ENCODE data around the gene S100A7.
A peak's percentile ranks its signal among the peaks of the same experiment; 100 is the strongest.
"Not testable (repeated sequence)": the region's sequence is repeated elsewhere in the genome, so short reads cannot be mapped to it uniquely, and the experiment has no call there.

The S100A7 gene

DNA sequence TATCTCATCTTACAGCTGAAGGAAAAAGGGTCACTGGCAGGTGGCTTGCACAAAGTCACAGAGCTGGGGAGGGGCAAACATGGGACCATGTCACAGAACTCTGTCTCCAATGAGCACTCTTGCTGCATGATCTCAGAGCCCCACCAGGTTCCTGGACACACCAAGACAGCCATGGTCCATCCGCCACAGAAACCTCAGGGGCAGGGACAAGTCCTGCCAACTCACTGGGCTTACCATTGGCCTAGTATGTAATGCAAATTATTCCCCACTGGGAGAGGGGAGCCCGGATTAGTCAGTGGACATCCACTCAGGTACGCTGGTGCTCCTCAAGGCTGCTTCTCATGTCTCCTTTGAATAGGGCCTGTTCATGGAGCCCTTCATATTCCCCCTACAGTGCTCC is 29.9 kb downstream of the S100A7 start:
- no peak for DNase-seq (ENCODE audit: low spot score)

DNA sequence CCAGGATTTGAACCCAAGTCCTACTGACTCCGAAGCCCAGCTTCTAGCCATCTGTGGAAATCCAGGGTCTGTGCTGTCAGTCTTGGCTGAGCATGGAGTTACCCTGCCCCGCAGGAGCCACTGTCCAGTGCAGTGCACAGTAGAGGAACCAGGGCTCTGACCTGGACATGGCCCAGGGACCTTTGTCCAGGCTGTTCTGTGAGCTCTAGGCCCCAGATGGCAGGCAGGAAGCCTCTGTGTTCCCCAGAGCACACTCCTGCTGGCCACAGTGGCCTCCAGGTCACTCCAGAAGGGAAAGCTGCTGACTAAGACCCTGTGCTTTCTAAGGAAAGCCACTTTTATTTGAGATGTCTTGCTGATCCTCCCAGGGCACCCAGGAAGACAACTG is 30.3 kb downstream of the S100A7 start:
- DNase-seq (ENCODE audit: low spot score), result no peak

DNA sequence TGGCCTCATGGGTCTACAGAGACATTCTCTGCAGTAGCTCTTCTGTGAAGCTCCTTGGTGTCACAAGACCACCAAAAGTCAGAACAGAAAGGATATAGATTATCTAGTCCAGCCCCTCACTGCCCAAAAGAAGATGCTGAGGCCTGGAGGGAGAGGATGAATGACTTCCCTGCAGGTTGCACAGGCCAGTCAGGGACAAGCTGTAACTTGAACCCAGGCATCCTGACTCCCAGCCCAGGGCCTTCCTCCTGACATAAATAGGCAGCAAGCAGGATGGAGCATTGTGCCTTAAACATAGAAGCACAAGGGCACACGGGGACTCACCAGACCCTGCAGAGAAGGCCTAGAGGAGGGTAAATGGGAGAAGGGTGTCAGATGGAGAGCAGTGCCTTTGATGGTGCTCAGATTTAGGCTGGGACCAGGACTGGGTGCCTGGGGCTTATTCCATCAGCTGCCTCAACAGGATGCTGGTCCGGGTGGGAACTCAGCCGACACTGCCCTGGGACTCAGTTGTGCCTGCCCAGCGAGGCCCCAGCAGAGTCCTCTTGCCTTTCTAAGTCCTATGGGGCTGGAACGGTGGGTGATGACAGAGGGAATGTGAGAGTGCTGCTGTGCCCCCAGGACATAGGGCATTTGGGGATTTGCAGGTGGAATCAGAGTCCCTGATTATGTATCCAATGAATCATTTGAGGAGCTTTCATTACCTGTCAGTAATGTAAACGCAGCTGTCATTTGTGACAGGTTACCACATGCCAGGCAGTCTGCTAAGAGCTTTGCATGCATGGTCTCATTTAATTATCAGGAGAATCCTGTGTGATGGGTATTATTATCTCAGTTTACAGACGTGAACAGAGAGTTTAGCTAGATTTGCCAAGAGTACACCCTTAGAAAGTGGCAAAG is 30.9 kb downstream of the S100A7 start:
- no peak for DNase-seq (ENCODE audit: low spot score)

DNA sequence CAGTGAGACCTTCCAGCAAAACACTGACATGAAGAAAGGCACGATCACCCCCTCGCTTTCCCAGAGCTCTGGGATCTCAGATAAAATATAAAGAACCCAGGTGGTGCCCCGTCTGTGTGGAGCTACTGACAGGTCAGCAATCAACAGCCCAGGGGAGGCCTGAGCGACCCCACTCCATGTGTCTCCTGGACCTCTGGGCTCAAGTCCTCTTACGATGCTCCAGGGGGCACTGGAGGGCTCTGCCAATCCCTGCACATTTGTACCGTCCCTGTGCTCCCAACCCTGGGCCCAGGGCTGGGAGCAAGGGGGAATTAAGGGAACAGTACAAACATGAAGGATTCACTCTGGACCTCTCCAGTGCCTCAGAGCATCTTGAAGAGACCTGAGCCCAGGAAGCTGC is 31.7 kb downstream of the S100A7 start:
- no peak for DNase-seq (ENCODE audit: low spot score)

DNA sequence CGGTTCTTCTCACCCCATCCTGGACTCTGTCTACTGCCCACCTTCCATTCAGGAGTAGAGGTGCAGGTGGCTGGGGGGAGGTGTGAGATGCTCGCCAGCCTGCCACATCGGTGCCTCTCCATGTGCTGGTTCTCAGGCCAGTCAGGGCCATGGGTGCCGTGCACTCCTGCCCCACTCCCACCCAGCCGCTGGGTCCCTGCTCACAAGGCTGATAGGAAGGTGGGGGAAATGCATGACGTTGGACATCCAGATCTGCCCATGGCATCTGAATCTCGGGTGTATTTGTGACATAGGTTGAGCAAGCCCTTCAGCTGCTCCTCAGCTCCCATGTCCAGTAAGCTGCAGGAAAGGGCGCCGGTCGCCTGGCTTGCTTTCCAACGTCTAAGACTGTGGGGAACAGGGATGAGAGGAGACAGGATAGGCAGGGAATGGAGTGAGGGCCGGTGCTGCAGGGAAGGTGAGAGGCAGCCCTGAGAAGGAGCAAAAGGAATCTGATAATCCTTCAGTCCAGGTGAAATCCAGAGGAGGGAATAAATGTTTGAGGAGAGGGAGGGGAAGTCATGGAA is 32.3 kb downstream of the S100A7 start:
- no peak for DNase-seq (ENCODE audit: low spot score)

DNA sequence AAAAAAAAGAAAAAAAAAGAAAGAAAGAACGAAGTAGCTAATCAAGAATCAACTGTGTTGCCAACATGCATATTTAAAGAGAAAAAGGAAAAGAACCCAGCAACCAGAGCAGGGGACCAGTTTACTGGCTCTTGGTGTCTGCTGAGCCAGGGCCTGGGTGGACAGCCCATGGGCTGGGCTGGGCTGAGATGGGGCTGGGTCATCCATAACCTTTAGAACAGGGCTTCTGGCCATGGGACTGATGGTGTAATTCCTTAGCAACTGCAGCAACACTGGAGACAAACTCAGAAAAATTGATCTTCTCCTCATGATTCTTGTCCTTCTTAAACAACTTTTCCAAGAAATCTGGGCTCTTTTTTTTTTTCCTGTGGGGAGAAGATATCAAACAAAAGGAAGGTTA is 33.6 kb downstream of the S100A7 start:
- no peak for DNase-seq (ENCODE audit: low spot score)

DNA sequence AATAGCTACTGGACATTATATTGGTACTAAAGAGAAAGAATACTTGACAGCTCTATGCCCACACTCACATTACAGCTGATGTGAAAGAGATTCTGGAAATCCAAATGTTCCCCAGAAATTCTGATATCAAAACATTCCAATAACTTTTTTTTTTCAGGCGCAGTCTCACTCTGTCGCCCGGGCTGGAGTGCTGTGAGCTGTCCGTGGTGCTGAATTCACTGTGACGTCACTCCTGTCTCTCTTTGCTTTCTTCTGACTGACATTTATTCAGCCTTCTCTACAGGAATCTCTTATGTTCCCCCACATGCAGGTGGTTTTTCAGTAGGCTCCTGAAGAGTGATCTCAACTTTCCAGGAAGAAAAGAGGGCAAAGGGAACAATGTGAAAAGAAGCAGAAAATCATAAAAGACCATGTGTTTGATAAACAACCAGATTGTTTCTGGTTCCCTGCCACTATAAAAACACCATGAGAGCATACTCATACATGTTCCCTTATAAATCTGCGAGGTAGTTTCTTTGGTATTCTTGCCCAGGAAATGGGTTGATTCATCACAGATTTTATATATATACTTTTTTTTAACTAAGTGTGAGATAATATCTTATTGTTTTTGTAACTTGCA is 37.9 kb downstream of the S100A7 start:
- peak; percentile 55 for DNase-seq (ENCODE audit: low spot score)

DNA sequence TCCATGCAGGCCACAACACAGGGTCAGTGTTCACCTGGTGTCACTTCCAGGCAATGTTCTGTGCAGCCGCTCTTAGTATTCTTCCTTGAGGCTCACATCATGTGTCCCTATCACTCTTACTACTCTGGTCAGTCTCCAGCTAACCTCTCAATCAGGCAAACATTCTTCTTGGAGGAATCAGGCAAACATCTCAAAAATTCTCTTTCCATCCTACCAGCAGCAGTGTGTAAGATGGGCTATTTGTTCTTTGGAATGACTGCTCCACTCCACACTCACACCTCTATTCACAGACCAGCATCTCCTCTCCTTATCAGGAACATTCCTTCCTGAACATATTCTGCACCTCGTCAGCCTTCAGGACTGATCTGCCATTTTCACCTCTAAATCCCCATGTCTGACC is 40.1 kb downstream of the S100A7 start:
- no peak for DNase-seq (ENCODE audit: low spot score)

DNA sequence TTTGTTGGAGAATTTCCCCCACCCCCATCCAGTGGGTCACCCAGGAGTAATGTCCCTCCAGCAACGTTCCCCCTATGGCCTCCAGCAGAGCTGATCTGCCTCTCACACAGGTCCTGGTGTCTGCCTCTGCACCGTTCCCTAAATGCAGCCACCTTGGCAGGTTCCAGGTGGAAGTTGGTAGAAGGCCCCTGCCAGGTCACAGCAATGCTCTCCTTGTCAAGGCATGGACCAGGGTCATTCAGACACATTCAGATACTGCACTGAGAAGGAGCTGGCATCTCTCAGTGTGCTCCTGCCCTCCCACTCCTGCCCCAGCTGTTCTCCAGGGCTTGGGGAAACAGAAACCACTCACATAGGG is 41.0 kb downstream of the S100A7 start:
- DNase-seq (ENCODE audit: low spot score), result not testable (repeated sequence)

DNA sequence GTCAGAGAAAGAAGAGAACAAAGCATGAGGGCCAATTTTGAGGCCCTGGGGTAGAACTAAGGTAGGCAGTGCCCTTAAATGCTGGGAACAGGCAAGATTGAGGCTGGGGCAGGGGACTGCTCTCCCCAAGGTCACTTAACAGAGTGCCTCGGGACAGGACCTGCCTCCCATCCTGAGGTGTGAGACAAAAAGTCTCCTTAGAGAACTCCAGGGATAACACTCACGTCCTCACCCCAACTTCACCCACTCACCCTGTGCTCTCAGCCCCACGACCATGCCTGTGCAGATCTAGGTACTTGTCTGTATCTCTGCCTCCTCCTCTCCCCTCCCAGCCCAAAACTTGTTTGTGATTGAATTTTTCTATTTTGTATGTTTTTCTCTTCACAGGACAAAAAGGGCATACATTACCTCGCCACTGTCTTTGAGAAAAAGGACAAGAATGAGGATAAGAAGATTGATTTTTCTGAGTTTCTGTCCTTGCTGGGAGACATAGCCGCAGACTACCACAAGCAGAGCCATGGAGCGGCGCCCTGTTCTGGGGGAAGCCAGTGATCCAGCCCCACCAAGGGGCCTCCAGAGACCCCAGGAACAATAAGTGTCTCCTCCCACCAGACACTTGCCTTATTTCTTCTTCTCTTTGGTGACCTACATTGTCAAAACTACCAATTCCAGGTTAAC is 41.6 kb downstream of the S100A7 start:
- not testable (repeated sequence) for DNase-seq (ENCODE audit: low spot score)

DNA sequence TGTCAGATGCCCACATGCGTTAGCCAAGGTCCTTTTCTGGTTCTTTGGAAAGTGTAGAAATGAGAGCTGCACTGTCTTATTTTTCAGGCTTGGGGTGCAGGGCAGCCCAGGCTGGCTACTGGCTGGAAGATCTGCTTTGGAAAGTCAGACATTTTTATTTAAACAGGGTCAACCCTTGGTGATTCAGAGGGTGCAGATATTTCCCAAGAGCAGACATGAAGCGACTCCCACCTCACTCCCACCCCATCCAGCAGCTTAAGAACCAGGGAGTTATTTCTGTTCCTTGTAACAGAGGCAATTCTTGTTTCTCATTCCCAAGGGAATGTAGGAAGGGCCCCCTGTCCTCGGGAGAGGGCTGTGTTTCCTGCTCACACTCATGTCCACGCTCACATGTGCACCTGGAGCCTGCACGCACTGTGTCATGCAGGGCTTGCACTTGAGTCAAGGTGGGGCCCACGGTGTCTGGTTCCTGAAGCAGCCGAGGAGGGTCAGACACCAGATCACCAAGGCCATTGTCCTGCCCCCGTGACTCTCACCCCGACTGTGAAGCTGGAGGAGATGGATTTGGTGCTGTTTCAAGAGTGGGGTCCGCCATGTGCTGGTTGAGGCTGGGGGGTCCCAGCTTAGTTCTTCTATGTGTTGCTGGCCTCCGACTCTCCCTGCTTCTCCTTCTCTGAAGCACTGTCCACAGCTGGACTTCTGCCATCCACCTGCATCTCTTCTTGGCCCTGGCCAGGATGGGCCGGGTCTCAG is 43.1 kb downstream of the S100A7 start:
- DNase-seq (ENCODE audit: low spot score), result no peak

DNA sequence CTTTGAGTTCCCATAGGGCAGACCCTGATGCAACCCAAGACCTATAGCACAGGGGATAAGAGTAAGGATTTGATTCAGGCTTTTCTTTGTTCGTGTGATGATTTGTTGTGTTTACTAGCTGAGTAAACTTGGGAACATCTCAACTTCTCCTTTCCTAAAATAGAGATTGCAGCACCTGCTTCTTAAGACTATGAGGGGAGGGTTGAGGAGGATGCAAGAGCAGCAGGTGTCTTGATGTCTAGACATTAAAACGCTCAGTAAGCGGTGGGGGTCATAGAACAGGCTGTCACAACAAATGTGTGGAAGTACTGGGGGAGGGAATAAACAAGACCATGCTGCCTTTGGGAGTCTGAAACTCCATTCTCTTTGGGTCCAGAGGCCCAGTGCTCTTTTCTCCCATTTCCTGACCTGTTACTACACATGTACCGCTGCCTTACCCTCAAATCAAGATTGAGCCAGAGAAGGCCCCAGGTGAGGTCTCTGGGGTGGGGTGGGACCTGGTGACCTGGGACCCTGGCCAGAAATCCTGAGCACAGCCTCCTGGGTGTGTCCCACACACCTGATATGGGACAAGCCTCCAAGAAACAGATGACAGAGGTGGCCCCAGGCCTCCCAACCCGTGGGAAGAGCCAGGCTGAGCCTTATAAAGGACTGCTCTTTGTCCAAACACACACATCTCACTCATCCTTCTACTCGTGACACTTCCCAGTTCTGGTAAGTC is 44.4 kb downstream of the S100A7 start, which contains the start of gene S100A7A:
TSS of gene S100A7A (plus strand) at position 671 of the 721 bp plus-strand sequence. CDS start 1,563 bp downstream, outside the sequence.
- DNase-seq (ENCODE audit: low spot score), result no peak

DNA sequence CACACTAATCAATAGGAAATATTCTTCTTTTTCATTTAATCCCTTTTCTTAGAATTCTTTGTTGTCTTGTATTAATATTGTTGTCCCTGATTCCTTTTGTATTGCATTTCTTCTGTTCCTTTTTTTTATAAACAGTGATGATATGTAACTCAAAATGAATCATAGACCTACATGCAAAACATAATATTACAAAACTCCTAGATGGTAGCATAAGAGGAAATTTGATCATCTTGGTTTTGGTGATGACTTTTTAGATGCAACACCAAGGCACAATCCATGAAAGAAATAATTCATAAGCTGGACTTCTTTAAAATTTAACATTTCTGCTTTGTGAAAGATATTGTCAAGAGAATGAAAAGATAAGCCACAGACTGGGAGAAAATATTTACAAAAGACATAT is 46.5 kb downstream of the S100A7 start:
- not testable (repeated sequence) for DNase-seq (ENCODE audit: low spot score)
